ENCODE results near the gene KSR2. TPM values are rescaled to one million over a fixed set of nuclear protein-coding genes. Genes with fewer than 3 reads are reported as not detected.

The KSR2 gene
- total RNA-seq, 1 donor = under 0.01 TPM

GRCh38 chr12:117498256-117498655 lies 470.5 kb downstream of the KSR2 start:
- TF ChIP-seq CTCF (IDR thresholded peaks at IDR 0.05; ENCODE audit: insufficient read depth, low read length) = no peak
- no peak overlapping the region for H3K4me3 ChIP-seq (ENCODE audit: low read depth, low read length)
- DNase-seq (ENCODE audit: low read depth) = no peak

- no peak for DNase-seq (ENCODE audit: low read depth)
- H3K4me3 ChIP-seq (ENCODE audit: low read depth, low read length) = no peak overlapping the region
- no peak for TF ChIP-seq CTCF (IDR thresholded peaks at IDR 0.05; ENCODE audit: insufficient read depth, low read length)
Observed at GRCh38 chr12:117497407-117497806, 471.4 kb downstream of the KSR2 start.

GRCh38 chr12:117494833-117495655 lies 473.7 kb downstream of the KSR2 start:
- no peak for TF ChIP-seq CTCF (IDR thresholded peaks at IDR 0.05; ENCODE audit: insufficient read depth, low read length)
- no peak for DNase-seq (ENCODE audit: low read depth)
- H3K4me3 ChIP-seq (ENCODE audit: low read depth, low read length) = no peak overlapping the region

GRCh38 chr12:117491711-117492110 lies 477.1 kb downstream of the KSR2 start:
- no peak for TF ChIP-seq CTCF (IDR thresholded peaks at IDR 0.05; ENCODE audit: insufficient read depth, low read length)
- DNase-seq (ENCODE audit: low read depth) = no peak
- no peak overlapping the region for H3K4me3 ChIP-seq (ENCODE audit: low read depth, low read length)

GRCh38 chr12:117490130-117490529 lies 478.7 kb downstream of the KSR2 start:
- no peak for DNase-seq (ENCODE audit: low read depth)
- TF ChIP-seq CTCF (IDR thresholded peaks at IDR 0.05; ENCODE audit: insufficient read depth, low read length) = no peak
- H3K4me3 ChIP-seq (ENCODE audit: low read depth, low read length) = no peak overlapping the region

GRCh38 chr12:117489671-117490070 lies 479.1 kb downstream of the KSR2 start:
- no peak for TF ChIP-seq CTCF (IDR thresholded peaks at IDR 0.05; ENCODE audit: insufficient read depth, low read length)

More at GRCh38 chr12:117489671-117490070, 479.1 kb downstream of the KSR2 start:
- no peak for DNase-seq (ENCODE audit: low read depth)
- no peak overlapping the region for H3K4me3 ChIP-seq (ENCODE audit: low read depth, low read length)
